Gastroesophageal sphincter (tissue), 4 donors: Measurements from ENCODE around the gene CPT1A. TPM values are rescaled to one million over a fixed set of nuclear protein-coding genes. Genes with fewer than 3 reads are reported as not detected.

Experiments used
- ATAC-seq: fragments of 150-250 bp; one replicate; pipeline ENCODE4 v1.9.1; 2016; ENCODE audit warnings: mild to moderate bottlenecking, moderate library complexity
- H3K27ac ChIP-seq, 4 donors: fragments of 200-600 bp; sonication (generic) in 3 of 4; 1 replicate in 3 of 4; 2 replicates in 1 of 4; pipeline ENCODE4 v1.5.1; 2016 to 2019
- H3K27me3 ChIP-seq: fragments of 200-600 bp; sonication (generic); one replicate; pipeline ENCODE4 v1.5.1; 2019
- H3K36me3 ChIP-seq, 2 donors: fragments of 200-600 bp; sonication (generic); one replicate each; pipeline ENCODE4 v1.5.1; 2019; ENCODE audit warnings: control low read depth in 1 of 2
- H3K4me1 ChIP-seq, 3 donors: fragments of 200-600 bp; sonication (generic); 1 replicate in 2 of 3; 2 replicates in 1 of 3; pipeline ENCODE4 v1.5.1; 2016 to 2019; ENCODE audit warnings: control low read depth in 2 of 3
- H3K4me3 ChIP-seq, 2 donors: fragments of 200-600 bp; sonication (generic); one replicate each; pipeline ENCODE4 v1.5.1; 2019; ENCODE audit warnings: mild to moderate bottlenecking in 1 of 2, moderate library complexity in 1 of 2
- H3K9me3 ChIP-seq, 3 donors: fragments of 200-600 bp; sonication (generic); one replicate each; pipeline ENCODE4 v1.5.1; 2017 to 2019; ENCODE audit warnings: control low read depth in 2 of 3
- CTCF ChIP-seq, 4 experiments: fragments of 200-600 bp in 2 of 4; fragments of 450-650 bp in 2 of 4; sonication (generic) in 1 of 4; IDR thresholded peaks; one replicate each; pipeline ENCODE4 v1.5.1; 2017 to 2019; ENCODE audit warnings: antibody characterized with exemption in 4 of 4, mild to moderate bottlenecking in 2 of 4, moderate library complexity in 2 of 4
- EP300 ChIP-seq: sonication (generic); formaldehyde crosslinking; IDR thresholded peaks from one replicate; pipeline ENCODE4 v1.6.1; 2017; ENCODE audit warnings: antibody characterized with exemption, mild to moderate bottlenecking
- POLR2A ChIP-seq, 2 donors: fragments of 450-650 bp; IDR thresholded peaks; one replicate each; pipeline ENCODE4 v1.6.1; 2017; ENCODE audit warnings: antibody characterized with exemption in 2 of 2, mild to moderate bottlenecking in 2 of 2, moderate library complexity in 1 of 2
- POLR2AphosphoS5 ChIP-seq: sonication (generic); formaldehyde crosslinking; IDR thresholded peaks from one replicate; pipeline ENCODE4 v1.6.1; 2017; ENCODE audit warnings: antibody characterized with exemption
- WGBS, 2 donors: methylation state at CpG; one replicate each; pipeline ENCODE4 v1.1.5; 2018; ENCODE audit warnings: low coverage in 1 of 2; 5-methylcytosine and 5-hydroxymethylcytosine counted together
- total RNA-seq, 4 donors: library from RNA; depleted of rRNA; stranded (reverse); fragments of >200 nt; gene quantifications; one replicate each; pipeline ENCODE4 v1.1.0, GENCODE V29; 2016

CPT1A gene
- total RNA-seq, 4 donors from 2014 or later, result 33.4 to 103 (median 74.7) TPM

GRCh38 chr11:68868221-68868835 is 26.6 kb upstream of the CPT1A start:
- Histone ChIP-seq H3K27me3 (no peaks in the 10 kb centered on the region), H3K4me1 (peaks cover 0 to 15% (median 3%) of the 10 kb centered on the region in 3 donors), H3K36me3 (no peaks in the 10 kb centered on the region), H3K9me3 (no peaks in the 10 kb centered on the region), H3K27ac (no peak overlapping the region), H3K4me3 (no peak overlapping the region)
- WGBS, 2 donors, result 89 to 90% methylated on average over 9 to 18 of the region's 18 CpGs
- ATAC-seq, result no peak
- TF ChIP-seq POLR2A (IDR thresholded peaks at IDR 0.05) (no peak), CTCF (IDR thresholded peaks at IDR 0.05) (no peak), EP300 (no peak)

- H3K4me3 ChIP-seq, result no peak overlapping the region
- 68 to 69% methylated on average over 3 to 6 of the region's 6 CpGs for WGBS, 2 donors
- no peaks in the 10 kb centered on the region for H3K9me3 ChIP-seq
- peaks cover 0 to 7% (median 3%) of the 10 kb centered on the region in 3 donors for H3K4me1 ChIP-seq
- H3K36me3 ChIP-seq, result no peaks in the 10 kb centered on the region
- H3K27me3 ChIP-seq, result no peaks in the 10 kb centered on the region
- TF ChIP-seq POLR2AphosphoS5, result no peak
- no peak for TF ChIP-seq CTCF (IDR thresholded peaks at IDR 0.05)
- no peak for ATAC-seq
- no peak overlapping the region for H3K27ac ChIP-seq
These were observed 25.4 kb upstream of the CPT1A start for GRCh38 chr11:68867066-68867465.

DNA sequence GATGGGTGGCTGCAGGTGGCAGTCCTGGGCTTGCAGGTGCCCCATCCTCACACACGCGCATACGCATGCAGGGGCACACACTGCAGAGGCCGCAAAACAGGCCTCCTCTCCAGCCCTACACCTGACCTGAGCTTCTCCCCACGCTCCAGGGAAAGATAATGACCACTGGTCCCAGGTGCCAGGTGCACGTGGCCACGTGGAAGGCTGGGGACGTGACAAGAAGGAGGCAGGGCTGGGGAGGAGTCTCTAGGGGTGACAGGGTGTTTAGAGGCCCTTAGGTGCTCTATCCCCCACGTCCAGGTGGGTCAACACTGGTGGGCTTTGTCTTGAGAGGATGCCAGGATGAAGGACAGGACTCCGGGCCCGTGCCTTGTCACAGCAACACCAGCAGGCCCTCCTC is 23.5 kb upstream of the CPT1A start:
- Histone ChIP-seq H3K36me3 (no peaks in the 10 kb centered on the region), H3K27me3 (no peaks in the 10 kb centered on the region), H3K27ac (no peak overlapping the region), H3K9me3 (no peaks in the 10 kb centered on the region), H3K4me3 (no peak overlapping the region), H3K4me1 (peaks cover 0 to 3% (median 0%) of the 10 kb centered on the region in 3 donors)
- no peak for TF ChIP-seq CTCF (IDR thresholded peaks at IDR 0.05)
- TF ChIP-seq POLR2A (IDR thresholded peaks at IDR 0.05), result no peak
- TF ChIP-seq POLR2AphosphoS5, result no peak
- TF ChIP-seq EP300, result no peak
- 87 to 96% methylated on average over 3 to 5 of the region's 11 CpGs for WGBS, 2 donors
- no peak for ATAC-seq

DNA sequence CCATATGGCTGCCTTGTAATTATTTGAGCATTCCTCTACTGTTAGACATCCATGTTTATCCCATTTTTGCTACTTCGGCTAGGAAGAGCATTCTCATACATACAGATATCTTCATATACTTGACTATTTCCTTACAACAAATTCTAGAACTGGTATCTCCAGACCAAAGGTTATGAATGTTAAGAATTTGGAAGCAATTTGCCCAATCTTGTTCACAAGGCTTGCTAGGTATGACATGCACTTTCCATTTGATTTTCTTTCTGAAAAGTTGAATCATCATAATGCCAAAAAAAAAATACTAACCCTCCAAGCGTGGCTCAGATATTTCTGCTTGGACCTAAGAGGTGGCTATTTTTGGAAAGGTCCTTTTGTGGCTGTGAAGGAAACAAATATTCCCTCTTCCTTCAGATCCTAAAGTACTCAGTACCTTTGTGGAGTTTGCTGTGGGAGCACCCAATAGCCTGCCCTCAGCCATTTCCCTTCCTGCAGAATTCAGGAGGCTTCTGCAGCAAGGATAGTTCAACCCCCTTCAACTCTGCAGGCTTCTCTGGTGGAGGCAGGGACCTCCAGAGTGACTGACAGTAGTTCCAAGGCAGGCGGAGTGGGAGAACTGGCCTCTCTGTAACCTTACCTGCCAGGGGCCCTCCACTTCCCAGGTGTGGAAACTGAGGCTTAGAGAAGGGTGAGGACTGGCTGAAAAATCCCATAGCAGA is 22.0 kb upstream of the CPT1A start:
- TF ChIP-seq EP300 (no peak), POLR2AphosphoS5 (no peak), CTCF (IDR thresholded peaks at IDR 0.05) (no peak), POLR2A (IDR thresholded peaks at IDR 0.05) (no peak)
- no peak overlapping the region for H3K4me3 ChIP-seq
- no peak overlapping the region for H3K27ac ChIP-seq
- WGBS, 2 donors, result 71 to 85% methylated on average over 1 to 3 of the region's 3 CpGs
- H3K9me3 ChIP-seq, result no peaks in the 10 kb centered on the region
- H3K36me3 ChIP-seq, result no peaks in the 10 kb centered on the region
- no peak for ATAC-seq
- H3K4me1 ChIP-seq, result no peaks in the 10 kb centered on the region
- H3K27me3 ChIP-seq, result no peaks in the 10 kb centered on the region

DNA sequence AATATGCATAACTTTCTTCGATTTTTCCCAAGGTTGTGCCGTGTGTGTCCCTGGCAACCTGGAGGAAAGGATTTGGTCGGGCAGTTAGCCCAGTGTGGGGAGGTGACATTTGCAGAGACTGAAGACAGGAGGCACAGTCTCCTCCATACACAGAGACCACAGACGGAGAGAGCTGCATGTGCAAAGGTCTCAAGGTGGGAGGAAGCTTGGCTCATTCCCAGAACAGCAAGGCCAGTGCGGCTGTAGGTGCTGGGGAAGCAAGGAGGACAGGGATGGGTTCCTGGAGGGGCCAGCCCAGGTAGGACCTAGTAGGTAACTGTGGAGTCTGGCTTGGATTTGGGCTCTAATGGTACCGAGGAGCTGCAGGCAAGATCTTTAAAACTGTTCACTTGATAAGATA is 20.7 kb upstream of the CPT1A start:
- no peak for TF ChIP-seq EP300
- no peak for TF ChIP-seq POLR2AphosphoS5
- TF ChIP-seq CTCF (IDR thresholded peaks at IDR 0.05), result no peak
- no peak for TF ChIP-seq POLR2A (IDR thresholded peaks at IDR 0.05)
- ATAC-seq, result no peak
- WGBS, 2 donors, result 67% methylated on average over 5 of the region's 6 CpGs; no CpG with 5 or more reads in 1 of the 2 donors

More for the DNA sequence above, 20.7 kb upstream of the CPT1A start:
- Histone ChIP-seq H3K9me3 (no peaks in the 10 kb centered on the region), H3K4me1 (peaks cover 0 to 1% (median 0%) of the 10 kb centered on the region in 3 donors), H3K27ac (no peak overlapping the region), H3K27me3 (no peaks in the 10 kb centered on the region), H3K4me3 (no peak overlapping the region), H3K36me3 (no peaks in the 10 kb centered on the region)
